ENCODE measurements around the gene CD276. TPM values are rescaled to one million over a fixed set of nuclear protein-coding genes. Genes with fewer than 3 reads are reported as not detected.

The CD276 gene
- polyA plus RNA-seq, 1 experiment = 107 TPM

GRCh38 chr15:73717206-73717605, 33.0 kb downstream of the CD276 start:
- CTCF ChIA-PET = interaction anchor here (1.4 to 2.6 kb wide), 4 partner anchors 11 to 26 kb away, joined by 3 to 9 read pairs (median 4); no protein-coding TSS in a partner anchor

GRCh38 chr15:73717802-73718201, 33.6 kb downstream of the CD276 start:
- POLR2A ChIA-PET = no interaction called here
- no peak overlapping the region for H3K4me3 ChIP-seq (ENCODE audit: low read depth, low read length)
- peak; percentile 27; the same call in 1 of the 2 replicates for TF ChIP-seq CTCF (IDR thresholded peaks at IDR 0.05; ENCODE audit: insufficient read depth, low read depth, low read length)
- CTCF ChIA-PET = interaction anchor here (1.4 to 2.6 kb wide), 5 partner anchors 9 to 25 kb away, joined by 3 to 9 read pairs (median 4); no protein-coding TSS in a partner anchor
- no peaks in the 10 kb centered on the region; the same call in 1 of the 2 replicates for H3K27me3 ChIP-seq (ENCODE audit: control insufficient read depth, insufficient read depth, low read length)
- no peak for DNase-seq (ENCODE audit: low read depth)
- peaks cover 8% of the 10 kb centered on the region for H3K36me3 ChIP-seq (ENCODE audit: control insufficient read depth, insufficient read depth, low read length)

More at GRCh38 chr15:73717206-73717605, 33.0 kb downstream of the CD276 start:
- H3K27me3 ChIP-seq (ENCODE audit: control insufficient read depth, insufficient read depth, low read length) = no peaks in the 10 kb centered on the region; the same call in 1 of the 2 replicates
- no peak for DNase-seq (ENCODE audit: low read depth)
- no peak for TF ChIP-seq CTCF (IDR thresholded peaks at IDR 0.05; ENCODE audit: insufficient read depth, low read depth, low read length)
- peaks cover 10% of the 10 kb centered on the region for H3K36me3 ChIP-seq (ENCODE audit: control insufficient read depth, insufficient read depth, low read length)
- POLR2A ChIA-PET = no interaction called here
- no peak overlapping the region for H3K4me3 ChIP-seq (ENCODE audit: low read depth, low read length)

GRCh38 chr15:73718694-73719093, 34.5 kb downstream of the CD276 start:
- no peaks in the 10 kb centered on the region; the same call in 1 of the 2 replicates for H3K27me3 ChIP-seq (ENCODE audit: control insufficient read depth, insufficient read depth, low read length)
- no peak overlapping the region for H3K4me3 ChIP-seq (ENCODE audit: low read depth, low read length)
- H3K36me3 ChIP-seq (ENCODE audit: control insufficient read depth, insufficient read depth, low read length) = peaks cover 5% of the 10 kb centered on the region
- no peak for DNase-seq (ENCODE audit: low read depth)
- CTCF ChIA-PET = interaction anchor here (1.1 to 2.6 kb wide), 7 partner anchors 8 to 190 kb away, joined by 3 to 9 read pairs (median 4); no protein-coding TSS in a partner anchor
- POLR2A ChIA-PET = no interaction called here
- TF ChIP-seq CTCF (IDR thresholded peaks at IDR 0.05; ENCODE audit: insufficient read depth, low read depth, low read length) = no peak

GRCh38 chr15:73722425-73722824, 38.2 kb downstream of the CD276 start:
- Histone ChIP-seq H3K27me3 (ENCODE audit: control insufficient read depth, insufficient read depth, low read length) (no peaks in the 10 kb centered on the region; the same call in 1 of the 2 replicates), H3K36me3 (ENCODE audit: control insufficient read depth, insufficient read depth, low read length) (no peaks in the 10 kb centered on the region), H3K4me3 (ENCODE audit: low read depth, low read length) (no peak overlapping the region)
- TF ChIP-seq CTCF (IDR thresholded peaks at IDR 0.05; ENCODE audit: insufficient read depth, low read depth, low read length) = no peak
- POLR2A ChIA-PET = no interaction called here
- CTCF ChIA-PET = interaction anchor here (1.4 to 1.5 kb wide), 2 partner anchors 10 to 11 kb away, joined by 3 to 6 read pairs; no protein-coding TSS in a partner anchor
- no peak for DNase-seq (ENCODE audit: low read depth)

- no peak overlapping the region for H3K4me3 ChIP-seq (ENCODE audit: low read depth, low read length)
- no peak for TF ChIP-seq CTCF (IDR thresholded peaks at IDR 0.05; ENCODE audit: insufficient read depth, low read depth, low read length)
- DNase-seq (ENCODE audit: low read depth) = no peak
- no peaks in the 10 kb centered on the region; the same call in 1 of the 2 replicates for H3K27me3 ChIP-seq (ENCODE audit: control insufficient read depth, insufficient read depth, low read length)
- POLR2A ChIA-PET = no interaction called here
- no peaks in the 10 kb centered on the region for H3K36me3 ChIP-seq (ENCODE audit: control insufficient read depth, insufficient read depth, low read length)
- CTCF ChIA-PET = interaction anchor here (1.4 kb wide), 1 partner anchor 10 kb away, joined by 3 read pairs; no protein-coding TSS in a partner anchor
These were observed 39.0 kb downstream of the CD276 start for GRCh38 chr15:73723191-73723590.

Measured in BJ (cell line).